NCI-H187 treated with DMSO at 0.1 percent for 48 hours (cell line): ENCODE results near the gene KCNH1.
"Not testable (repeated sequence)": the region's sequence is repeated elsewhere in the genome, so short reads cannot be mapped to it uniquely, and the experiment has no call there.

Experiments
- DNase-seq: peaks from one replicate; lab custom pipeline; 2025; lab: John Stamatoyannopoulos, UW

KCNH1 gene

DNA sequence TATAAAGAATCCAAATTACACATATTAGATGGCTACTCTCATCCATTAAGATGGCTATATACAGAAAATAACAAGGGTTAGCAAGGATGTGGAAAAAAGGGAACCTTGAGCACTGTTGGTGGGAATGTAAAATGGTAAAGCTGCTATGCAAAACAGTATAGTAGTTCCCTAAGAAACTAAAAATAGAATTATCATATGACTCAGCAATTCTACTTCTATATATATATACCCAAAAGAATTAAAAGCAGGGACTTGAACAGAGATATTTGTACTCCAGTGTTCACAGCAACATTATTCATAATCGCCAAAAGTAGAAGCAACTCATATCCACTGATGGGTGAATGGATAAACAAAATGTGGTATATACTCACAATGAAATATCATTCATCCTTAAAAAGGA, 126.1 kb downstream of the KCNH1 start:
- DNase-seq: no peak

DNA sequence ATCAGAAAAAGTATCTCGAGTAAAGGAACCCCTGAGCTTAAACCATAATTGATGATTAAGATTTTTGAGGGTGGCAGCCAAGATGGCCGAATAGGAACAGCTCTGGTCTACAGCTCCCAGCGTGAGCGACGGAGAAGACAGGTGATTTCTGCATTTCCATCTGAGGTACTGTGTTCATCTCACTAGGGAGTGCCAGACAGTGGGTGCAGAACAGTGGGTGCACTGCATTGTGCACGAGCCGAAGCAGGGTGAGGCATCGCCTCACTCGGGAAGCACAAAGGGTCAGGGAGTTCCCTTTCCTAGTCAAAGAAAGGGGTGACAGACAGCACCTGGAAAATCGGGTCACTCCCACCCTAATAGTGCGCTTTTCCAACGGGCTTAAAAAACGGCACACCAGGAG, 138.0 kb downstream of the KCNH1 start:
- DNase-seq: not testable (repeated sequence)

DNA sequence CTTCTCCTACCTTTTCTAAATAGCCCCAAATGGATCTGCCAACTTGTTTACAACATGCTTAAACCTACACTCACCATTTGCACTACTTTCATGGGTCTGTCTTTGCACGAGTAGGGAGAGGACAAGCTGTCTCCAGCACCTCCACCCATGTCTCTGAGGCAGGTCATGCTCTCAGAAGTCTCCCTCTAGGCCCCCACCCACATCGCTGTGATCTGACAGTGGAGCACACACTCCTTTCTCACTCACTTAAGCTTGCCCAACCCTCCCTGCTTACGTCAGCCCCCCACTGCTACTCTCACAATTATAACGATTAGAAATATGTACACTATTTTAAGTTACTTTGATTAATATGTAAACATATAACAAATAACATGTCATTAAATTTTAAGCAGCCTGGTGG, 141.1 kb downstream of the KCNH1 start:
- DNase-seq: no peak

DNA sequence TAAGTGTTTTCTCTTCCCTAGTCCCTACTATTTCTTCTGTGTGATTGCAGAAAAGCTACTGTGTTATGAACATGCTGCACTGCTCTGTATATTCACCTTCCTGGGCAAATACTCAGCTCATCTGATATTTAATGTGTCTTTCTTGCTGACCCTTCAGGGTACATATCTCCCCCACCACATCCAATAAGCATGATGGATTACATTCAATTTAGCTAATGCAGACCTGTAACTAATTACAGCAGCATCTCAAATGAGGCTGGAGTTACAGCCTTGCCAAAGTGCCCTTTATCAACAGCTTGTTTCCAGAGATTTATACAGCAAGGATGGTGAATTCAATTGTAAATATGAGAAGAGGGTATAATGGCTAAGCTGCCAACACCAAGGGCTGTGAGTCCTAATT, 144.0 kb downstream of the KCNH1 start:
- no peak for DNase-seq

DNA sequence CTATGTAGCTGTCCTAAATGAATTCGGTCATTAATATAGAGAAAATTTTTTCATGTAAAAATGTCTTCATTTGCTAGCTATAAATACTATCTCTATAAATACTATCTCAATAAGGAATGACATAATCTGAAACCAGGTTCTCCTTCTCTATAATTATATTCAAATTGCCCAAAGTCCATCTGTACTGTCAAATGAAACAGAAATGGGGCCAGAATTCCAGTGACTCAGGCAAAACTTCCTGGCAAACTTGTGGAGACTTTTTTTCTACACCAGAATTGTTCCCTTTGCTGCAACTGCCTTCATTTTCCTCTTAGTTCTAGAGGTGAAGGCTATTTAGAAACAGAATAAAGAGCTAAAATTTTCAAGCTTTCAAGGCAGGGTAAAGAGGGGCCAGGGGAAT, 152.5 kb downstream of the KCNH1 start:
- DNase-seq: no peak

DNA sequence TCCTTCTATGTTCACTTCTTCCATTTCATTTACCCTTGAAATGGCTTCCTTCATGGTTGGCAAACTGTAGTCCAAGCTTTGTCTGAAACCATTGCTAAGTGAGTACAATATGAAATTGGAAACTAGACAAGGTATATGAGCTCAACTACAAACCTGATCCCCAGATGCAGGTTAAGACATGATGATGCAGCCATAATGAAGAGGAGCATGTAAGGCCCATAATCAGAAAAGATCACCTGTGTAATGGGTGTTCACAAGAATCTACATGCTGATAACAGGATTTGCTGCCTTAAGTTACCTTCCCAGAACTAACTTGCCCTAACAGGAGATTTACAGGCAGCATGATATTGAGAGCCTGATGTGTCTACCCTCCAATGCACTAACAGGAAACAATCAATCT, 153.9 kb downstream of the KCNH1 start:
- DNase-seq: no peak

DNA sequence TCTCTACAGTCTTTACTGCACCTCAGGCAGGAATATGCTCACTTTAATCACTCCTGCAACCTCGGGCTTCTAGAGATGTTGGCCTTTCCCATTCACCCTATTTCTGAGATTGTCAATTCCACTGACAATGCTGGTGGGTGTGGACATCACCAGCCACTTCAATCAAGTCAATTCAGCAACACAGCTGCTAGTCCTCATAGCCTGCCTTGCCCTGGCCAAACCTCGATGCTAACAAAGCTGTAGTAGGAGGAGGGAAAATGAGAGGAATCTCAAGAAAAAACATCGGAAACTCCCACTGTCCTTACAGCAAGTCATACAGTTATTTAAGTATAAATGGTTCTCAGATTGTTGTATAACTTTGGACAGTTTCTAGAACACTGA, 155.0 kb downstream of the KCNH1 start:
- no peak for DNase-seq

DNA sequence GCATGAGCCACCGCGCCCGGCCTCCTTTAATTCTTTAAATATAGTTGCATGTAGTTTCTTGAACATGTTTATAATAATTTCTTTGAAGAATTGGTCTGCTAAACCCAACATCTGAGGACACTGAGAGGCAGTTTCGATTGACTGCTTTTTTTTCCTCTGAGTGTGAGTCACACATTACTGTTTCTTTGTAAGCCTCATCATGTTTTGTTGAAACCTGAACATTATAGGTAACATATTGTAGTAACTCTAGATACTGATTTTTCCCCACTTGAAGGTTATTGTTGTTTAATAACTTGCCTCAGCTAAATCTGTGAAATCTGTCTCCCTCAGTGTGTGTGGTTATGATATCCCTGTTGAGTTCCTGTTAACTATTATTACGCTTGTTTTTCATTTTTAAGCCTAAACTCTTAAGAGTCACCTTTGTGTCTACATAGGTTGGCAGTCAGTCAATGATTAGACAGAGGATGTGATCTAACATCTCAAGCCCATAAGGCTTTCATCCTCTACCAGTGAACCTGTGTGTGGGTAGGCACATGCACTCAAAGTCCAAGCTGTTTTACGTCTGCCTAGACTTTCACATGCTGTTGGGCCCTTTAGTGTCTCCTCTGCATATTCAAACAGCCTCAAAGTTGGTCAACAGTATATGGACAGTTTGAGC, 155.5 kb downstream of the KCNH1 start:
- no peak for DNase-seq

DNA sequence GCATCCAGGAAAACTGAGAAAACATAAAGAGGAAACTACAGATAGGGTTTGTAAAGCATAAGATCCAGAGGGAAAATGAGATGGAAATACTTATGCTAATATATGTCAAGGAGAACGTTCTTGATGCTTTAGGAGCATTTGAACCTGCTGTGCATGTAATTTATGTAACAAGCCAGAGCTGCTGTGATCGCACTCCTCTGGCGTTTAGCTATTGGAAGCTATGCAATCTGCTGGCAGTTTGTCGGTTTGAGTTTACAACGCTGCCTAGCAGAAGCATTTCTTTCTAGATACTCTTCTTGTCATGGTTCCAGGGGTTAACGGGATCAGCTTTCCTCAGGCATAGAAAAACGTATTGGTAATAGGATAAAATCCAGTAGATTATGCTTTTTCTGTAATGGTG, 182.7 kb downstream of the KCNH1 start:
- DNase-seq: no peak

DNA sequence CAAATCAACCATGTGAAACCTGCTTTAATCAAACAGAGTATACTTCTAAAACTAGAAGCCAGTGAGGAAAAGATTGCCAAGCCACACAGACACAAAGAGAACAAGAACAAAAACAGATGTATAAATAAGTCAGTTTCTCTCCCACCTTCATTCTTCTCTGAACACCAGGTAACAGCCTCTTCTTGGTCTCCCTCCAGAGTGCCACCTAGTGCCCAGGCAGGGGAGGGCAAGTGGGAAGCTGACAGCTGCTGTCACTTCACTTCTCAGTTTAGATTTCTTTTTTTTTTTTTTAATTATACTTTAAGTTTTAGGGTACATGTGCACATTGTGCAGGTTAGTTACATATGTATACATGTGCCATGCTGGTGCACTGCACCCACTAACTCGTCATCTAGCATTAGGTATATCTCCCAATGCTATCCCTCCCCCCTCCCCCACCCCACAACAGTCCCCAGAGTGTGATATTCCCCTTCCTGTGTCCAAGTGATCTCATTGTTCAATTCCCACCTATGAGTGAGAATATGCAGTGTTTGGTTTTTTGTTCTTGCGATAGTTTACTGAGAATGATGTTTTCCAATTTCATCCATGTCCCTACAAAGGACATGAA, 183.9 kb downstream of the KCNH1 start:
- not testable (repeated sequence) for DNase-seq

DNA sequence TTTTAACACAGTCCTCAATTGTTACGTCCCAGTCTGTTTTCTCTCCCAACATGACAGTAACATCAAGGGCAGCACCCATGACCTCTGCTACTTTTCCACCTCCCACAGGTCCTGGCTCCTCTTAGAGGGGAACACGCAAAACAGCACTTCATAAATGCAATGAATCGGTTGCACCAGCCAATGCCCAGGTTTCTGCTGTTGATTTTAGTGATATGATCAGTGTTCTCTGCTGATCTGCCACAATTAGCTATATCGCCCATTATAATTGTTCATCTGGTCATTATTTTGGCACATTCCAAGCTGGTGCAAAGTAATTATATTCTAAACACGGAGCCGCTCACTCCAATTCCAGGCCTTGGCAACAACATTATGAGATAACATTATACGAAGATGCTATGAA, 184.5 kb downstream of the KCNH1 start:
- DNase-seq: no peak

DNA sequence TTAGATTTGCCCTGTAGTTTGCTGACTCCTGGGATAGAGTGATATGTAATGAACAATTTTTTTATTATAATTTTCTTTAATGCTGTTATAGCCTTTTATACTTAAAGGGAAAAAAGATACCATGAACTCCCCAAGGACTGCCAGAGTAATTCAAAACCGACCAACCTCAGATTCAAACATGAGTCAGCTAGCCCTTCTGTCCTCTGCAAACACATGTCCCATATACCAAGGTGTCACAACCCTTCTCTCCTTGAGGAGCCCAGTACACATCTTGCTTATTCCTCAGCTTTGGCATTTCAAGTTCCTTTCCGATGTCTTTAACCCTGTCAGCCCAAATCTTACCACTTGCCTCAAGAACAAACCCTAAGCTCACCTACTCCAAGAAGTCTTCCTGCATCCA, 184.9 kb downstream of the KCNH1 start:
- DNase-seq: no peak

DNA sequence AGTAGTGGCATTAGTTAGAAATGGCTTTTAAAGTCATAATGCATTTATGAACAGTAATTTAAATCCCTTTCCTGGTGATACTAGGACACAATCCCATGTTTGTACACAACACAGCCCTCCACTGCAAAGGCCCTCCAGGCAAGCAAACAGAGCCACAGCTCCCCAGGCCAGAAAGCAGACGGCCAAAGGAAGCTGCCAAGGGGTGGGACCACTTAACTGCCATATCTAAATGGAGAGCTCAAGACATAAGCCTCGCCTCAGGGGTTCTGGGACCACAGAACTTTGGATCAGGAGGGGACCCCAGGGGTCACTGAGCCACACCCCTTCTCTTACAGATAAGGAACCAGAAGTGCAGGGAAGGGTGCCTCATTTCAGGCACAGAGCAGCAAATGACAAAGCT, 189.7 kb downstream of the KCNH1 start:
- no peak for DNase-seq

DNA sequence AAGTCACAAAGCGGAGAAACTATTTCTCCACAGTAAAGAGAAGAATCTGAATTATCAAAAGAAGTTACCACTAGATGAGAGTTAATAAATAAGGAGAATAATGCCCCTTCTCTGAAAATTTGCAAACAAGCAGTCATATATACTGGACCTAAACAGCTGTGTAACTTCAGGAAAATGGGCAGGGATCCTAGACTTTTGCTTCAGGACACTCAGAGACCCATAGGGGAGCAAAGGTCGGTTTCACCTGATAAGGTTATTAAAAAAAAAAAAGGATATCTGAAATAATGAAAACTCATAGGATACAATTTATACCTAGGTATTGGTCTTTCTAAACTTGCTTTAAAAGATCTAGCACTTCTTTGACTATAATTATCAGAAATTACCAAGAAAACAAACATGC, 191.4 kb downstream of the KCNH1 start:
- DNase-seq: no peak

DNA sequence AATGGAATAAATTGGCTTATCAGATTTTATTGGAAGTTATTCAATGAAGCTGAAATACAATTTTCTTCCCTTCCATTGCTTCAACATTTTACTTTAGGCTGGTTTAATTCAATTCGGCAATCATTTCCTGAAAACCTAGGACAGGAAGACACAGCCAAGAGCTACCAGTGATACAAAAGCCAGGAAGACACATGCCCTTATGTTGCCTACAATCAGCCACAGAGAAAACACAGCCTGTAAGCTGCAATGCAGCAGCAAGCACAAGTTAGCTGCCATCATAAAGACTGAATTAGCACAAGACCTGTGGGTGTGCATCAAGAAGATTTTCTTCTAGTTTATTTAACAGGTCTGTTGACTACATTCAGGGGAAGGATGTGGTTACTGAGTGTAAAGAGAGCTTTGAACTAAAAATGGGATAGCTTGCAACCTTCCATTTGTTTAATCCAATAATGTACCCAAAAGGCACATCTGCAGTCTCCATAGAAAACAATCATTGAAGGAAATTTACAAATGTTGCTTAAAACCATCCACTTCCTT, 193.8 kb downstream of the KCNH1 start:
- DNase-seq: no peak

DNA sequence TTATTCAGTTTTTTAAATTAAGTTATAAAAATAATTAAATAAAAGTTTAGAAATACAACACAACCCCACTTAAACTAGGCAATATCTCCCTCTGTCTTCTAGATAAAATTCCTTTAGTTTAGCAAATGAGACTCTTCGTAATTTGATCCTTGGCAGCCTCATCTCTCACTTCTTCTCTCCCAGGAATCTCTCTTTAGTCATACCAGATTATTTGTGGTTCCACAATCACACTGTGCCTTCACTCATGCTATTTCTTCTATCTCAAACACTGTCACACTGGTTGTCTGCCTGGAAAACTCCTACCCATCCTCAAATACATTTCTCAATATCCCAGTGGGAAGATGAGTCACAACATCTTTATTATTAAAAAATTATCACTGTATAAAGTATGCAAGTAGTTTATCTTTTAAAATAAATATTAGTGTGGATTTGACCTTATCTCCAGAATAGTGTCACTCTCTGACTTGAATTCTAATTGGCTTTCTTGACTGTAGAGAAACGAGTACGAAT, 195.5 kb downstream of the KCNH1 start:
- DNase-seq: no peak

DNA sequence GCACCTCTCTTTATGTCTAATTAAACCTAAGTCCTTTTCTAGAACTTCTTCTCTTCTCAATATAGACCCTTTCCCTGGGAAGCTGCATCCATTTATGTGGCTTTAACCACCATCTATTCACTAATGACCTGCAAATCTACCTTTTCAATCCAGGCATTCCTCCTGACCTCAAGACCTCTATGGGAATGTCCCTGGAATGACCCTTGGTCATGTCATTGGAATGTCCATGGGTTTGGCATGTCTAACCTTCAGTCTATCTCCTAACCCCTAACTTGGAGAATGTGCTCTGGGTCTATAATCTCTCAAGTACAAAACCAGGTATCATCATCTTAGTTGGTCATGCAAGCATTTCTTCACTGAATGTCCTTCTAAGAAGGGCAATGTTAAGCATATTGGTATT, 196.1 kb downstream of the KCNH1 start:
- no peak for DNase-seq

DNA sequence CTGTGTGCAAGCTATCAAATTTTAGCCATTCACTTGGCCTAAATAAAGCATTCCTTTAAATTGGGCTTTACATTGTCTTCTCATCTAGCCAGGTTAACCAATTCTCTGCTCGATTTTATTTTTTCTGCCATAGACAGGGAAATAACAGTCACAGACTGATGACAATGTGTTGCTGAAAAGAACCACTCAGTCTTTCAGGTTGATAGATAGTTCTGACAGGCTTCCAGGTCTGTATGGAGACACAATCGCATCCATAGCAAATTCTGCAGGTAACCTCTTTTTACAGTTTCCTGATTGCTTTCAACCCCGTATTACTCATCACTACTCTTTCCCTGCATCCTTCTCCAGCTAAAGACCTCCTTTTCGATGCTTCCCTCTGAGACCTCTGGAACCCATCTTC, 198.0 kb downstream of the KCNH1 start:
- DNase-seq: no peak

DNA sequence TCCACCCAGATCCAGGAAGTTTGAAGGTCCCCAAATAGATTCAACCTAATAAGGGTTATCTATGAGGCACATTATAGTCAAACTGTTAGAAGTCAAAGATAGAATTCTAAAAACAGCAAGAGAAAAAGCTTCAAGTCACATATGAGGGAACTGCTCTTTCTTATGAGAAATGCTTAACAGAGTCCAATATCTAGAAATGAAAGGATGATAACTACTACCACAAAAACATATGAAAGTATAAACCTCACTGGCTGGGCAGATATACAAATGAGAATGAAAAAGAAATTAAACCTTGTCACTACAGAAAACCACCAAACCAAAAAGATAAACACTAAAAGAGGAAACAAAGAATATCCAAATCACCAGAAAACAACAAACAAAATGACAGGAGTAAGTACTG, 201.8 kb downstream of the KCNH1 start:
- no peak for DNase-seq

DNA sequence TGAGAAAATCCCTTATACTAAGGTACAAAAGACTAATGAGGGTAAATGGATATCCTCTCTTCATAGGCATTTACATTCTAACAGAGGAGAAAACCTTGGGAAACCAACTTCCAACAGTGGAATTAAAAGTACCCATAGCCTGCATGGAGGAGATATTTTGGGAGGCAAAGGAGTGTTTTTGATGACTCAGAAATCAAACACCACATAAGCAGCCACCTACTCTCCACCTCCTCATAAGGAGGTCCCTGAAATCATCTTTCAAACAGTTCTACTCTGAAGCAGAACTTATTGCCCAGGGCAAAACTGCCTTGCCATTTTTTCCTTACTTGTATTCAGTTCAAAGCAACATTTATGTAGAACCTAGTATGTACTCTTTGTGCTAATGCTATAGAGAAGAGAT, 211.3 kb downstream of the KCNH1 start:
- DNase-seq: no peak

DNA sequence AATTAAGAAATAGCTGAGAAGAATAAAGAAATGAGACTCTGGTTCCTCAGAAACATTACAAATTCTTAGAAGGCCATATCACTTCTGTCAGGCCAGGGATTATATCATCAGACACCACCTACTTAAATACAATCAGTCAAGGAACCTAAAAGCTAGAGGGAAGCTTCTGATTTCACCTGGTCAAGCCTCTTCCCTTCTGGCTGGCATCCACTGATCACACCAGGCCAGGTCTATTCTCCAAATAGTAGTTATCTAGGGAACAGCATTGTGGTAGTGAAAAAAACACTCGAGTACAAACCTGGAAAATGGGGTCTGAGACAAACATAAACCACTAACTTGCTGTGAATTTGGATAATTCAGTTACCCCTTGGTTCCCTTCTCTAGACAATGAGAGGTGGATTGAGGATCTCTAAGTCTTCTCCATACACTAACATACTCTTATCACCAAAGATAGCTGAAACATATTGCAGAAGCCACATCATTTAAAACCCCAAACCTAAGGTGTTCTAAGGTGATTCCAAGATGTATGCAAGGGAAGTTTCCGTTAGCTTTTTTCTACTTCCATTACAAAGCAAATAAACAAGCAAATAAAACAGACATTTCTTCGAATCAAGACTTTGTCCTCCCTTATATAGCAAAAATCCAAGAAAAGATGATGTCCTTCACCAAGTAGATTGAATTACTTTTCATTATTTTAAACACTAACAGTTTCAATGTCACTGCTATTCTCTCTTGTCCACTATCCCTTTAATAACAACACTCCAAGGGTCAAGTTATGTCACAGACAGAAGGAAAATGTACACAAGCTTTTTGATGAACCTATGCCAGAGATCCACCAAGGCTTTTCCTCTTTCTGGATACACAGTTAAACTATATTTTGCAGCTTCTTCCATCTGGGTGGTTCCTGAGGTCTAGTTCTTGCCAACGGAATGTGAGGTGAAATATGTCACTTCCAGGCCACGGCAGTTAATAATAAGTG, 212.9 kb downstream of the KCNH1 start:
- DNase-seq: no peak

DNA sequence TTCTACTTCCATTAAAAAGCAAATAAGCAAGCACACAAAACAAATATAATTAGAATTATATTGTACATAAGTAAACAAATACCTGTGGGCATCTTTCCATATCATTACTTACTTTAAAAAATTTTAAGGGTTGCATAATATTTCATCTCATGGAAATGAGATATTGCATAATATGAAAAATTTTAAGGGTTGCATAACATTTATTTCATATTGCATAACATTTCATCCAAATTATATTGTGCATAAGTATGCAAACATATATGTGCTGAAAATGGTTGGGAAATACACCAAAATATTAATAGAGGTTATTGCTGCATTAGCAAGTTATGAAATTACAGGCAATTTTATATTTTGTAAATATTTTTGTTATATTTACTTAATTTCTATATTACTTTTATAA, 213.7 kb downstream of the KCNH1 start:
- DNase-seq: no peak

DNA sequence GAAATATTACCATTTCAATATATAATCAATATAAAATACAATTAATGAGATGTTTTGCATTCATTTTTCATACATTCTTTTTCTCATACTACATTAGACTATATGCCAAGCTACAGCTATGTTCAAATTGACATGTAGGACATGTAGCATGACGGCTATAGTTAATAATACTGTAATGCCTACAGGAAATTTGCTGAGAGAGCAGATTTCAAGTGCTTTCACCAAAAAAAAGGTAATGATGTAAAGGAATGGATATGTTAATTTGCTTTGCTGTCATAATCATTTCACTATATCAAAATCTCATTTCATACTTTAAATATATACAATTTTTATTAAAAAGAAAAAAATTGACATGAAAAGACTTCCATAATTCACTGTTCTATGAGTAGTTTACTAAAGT, 215.1 kb downstream of the KCNH1 start:
- DNase-seq: no peak
